Hair follicle dermal papilla cell (primary cell): ENCODE measurements around the gene PI4K2B. TPM values are rescaled to one million over a fixed set of nuclear protein-coding genes. Genes with fewer than 3 reads are reported as not detected.

Experiments
- small RNA-seq: library from RNA; depleted of rRNA; stranded (forward); fragments of <200 nt; gene quantifications from one replicate; pipeline ENCODE3, GENCODE V24; 2012
- total RNA-seq: library from RNA; depleted of rRNA; stranded (reverse); fragments of >200 nt; gene quantifications from 2 replicates; pipeline ENCODE4 v1.2.3, GENCODE V29; 2012

Gene PI4K2B
- total RNA-seq: 25.6 and 26.1 TPM in 2 replicates

GRCh38 chr4:25233737-25234389 is at the start of gene PI4K2B:
Gene PI4K2B (plus strand): TSS chr4:25234033. CDS start chr4:25234164, 131 bp downstream.

GRCh38 chr4:25312496-25313200 is 78.8 kb downstream of the PI4K2B start, which contains the start of gene ZCCHC4:
Gene ZCCHC4 (plus strand): TSS chr4:25312774. CDS start chr4:25312810, 36 bp downstream.

Small RNA genes within 50 kb of the gene (small RNA-seq; reads per million reads assigned to genes)
- not detected for gene RF00004

Other genes starting within 250 kb of the PI4K2B start
- not detected in 2 replicates for gene LGI2, start 203.1 kb upstream of the PI4K2B start, total RNA-seq
- gene SEPSECS, start 73.6 kb upstream of the PI4K2B start, total RNA-seq: 9.8 and 9.9 TPM in 2 replicates
- gene ZCCHC4, start 78.7 kb downstream of the PI4K2B start, total RNA-seq: 8.5 and 12.2 TPM in 2 replicates
- gene ANAPC4, start 143.2 kb downstream of the PI4K2B start, total RNA-seq: 20.2 and 25.2 TPM in 2 replicates